Kidney epithelial cell (primary cell): ENCODE data around the gene VAMP8. TPM values are rescaled to one million over a fixed set of nuclear protein-coding genes. Genes with fewer than 3 reads are reported as not detected.
"Not testable (repeated sequence)": the region's sequence is repeated elsewhere in the genome, so short reads cannot be mapped to it uniquely, and the experiment has no call there.

Source experiments
- DNase-seq: peaks from one replicate; pipeline ENCODE4 v3.0.0-alpha.2; 2010; ENCODE audit warnings: low read depth
- H3K27me3 ChIP-seq: 2 replicates; pipeline ENCODE4 v1.6.0; 2011; ENCODE audit warnings: low read length; ENCODE audit not compliant: control insufficient read depth, insufficient read depth
- H3K36me3 ChIP-seq: 2 replicates; pipeline ENCODE4 v1.5.1; 2011; ENCODE audit warnings: low read length; ENCODE audit not compliant: control insufficient read depth, insufficient read depth
- H3K4me3 ChIP-seq: 2 replicates; pipeline ENCODE4 v1.5.1; 2011; ENCODE audit warnings: low read depth, mild to moderate bottlenecking, control low read depth, low read length
- total RNA-seq: library from RNA; depleted of rRNA; stranded (reverse); fragments of >200 nt; gene quantifications from 2 replicates; pipeline ENCODE4 v1.2.3, GENCODE V29; 2015
- TF ChIP-seq, protein P1 (sequence below): IDR thresholded peaks from 2 replicates; pipeline ENCODE4 v1.5.1; 2011; ENCODE audit warnings: mild to moderate bottlenecking, moderate library complexity, low read length, control low read depth, inconsistent platforms; ENCODE audit not compliant: insufficient read depth, poor library complexity, severe bottlenecking

Gene VAMP8
- total RNA-seq, 1 donor from 2014 or later, result 53.5 TPM

DNA sequence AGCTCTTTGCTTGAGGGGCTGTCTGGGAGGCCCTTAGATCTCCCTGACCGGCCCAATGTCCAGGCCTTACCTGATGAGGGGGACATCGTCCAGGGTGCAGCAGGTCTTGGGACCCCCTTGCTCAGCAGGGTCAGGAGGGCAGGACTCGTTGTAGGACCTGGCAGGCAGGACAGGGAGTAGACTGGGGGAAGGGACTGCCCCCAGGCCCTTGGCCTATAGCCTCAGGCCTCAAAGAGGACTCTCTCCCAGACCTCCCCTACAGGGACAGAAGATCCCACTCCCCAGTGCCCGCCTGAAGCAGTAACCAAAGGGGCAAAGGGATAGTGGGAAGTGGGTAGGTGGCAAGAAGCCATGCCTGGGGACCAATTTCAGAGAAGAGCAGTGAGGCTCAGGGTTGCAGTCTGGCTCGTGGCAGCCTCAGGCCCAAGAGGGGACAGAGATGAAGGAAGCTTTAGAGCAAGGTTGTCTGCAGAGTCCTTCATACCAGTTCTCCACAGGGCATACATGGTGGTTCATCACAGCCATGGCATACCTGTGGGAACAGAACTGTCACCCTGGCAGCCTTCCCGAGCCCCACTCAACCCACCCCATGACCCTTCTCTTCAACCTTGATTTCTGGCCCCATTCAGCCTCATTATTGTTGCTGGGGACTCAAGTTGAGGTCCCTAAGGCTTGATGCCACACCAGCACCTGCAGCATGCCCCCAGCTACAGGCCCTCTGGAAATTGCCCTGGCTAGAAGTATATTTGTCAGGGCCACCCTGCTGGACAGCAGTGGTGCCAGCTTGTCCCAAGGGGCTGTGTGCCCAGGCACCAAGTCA, 23.8 kb downstream of the VAMP8 start:
- TF ChIP-seq, protein P1, sequence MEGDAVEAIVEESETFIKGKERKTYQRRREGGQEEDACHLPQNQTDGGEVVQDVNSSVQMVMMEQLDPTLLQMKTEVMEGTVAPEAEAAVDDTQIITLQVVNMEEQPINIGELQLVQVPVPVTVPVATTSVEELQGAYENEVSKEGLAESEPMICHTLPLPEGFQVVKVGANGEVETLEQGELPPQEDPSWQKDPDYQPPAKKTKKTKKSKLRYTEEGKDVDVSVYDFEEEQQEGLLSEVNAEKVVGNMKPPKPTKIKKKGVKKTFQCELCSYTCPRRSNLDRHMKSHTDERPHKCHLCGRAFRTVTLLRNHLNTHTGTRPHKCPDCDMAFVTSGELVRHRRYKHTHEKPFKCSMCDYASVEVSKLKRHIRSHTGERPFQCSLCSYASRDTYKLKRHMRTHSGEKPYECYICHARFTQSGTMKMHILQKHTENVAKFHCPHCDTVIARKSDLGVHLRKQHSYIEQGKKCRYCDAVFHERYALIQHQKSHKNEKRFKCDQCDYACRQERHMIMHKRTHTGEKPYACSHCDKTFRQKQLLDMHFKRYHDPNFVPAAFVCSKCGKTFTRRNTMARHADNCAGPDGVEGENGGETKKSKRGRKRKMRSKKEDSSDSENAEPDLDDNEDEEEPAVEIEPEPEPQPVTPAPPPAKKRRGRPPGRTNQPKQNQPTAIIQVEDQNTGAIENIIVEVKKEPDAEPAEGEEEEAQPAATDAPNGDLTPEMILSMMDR, result no peak
- no peak for DNase-seq
- Histone ChIP-seq H3K4me3 (peak overlapping the region; percentile 61), H3K27me3 (no peaks in the 10 kb centered on the region), H3K36me3 (no peaks in the 10 kb centered on the region)

GRCh38 chr2:85601771-85602475, 24.5 kb downstream of the VAMP8 start:
- no peak for DNase-seq
- Histone ChIP-seq H3K36me3 (no peaks in the 10 kb centered on the region), H3K4me3 (peak overlapping the region; percentile 61), H3K27me3 (no peaks in the 10 kb centered on the region)
- TF ChIP-seq, protein P1, result no peak

GRCh38 chr2:85602476-85603234, 25.3 kb downstream of the VAMP8 start, which contains the start of gene TMEM150A:
TSS of gene TMEM150A (minus strand) at chr2:85602698. CDS start at chr2:85601948, 750 bp downstream.
- TF ChIP-seq, protein P1, result peak; percentile 10
- Histone ChIP-seq H3K36me3 (no peaks in the 10 kb centered on the region), H3K27me3 (no peaks in the 10 kb centered on the region), H3K4me3 (peak within 1 kb of the TSS; percentile 61)
- DNase-seq, result peak; percentile 63

GRCh38 chr2:85604133-85604444, 26.7 kb downstream of the VAMP8 start:
- not testable (repeated sequence) for DNase-seq, H3K36me3 ChIP-seq, H3K4me3 ChIP-seq, H3K27me3 ChIP-seq

- TF ChIP-seq, protein P1, result no peak
- Histone ChIP-seq H3K36me3 (peaks cover 4% of the 10 kb centered on the region), H3K27me3 (no peaks in the 10 kb centered on the region), H3K4me3 (no peak overlapping the region)
- no peak for DNase-seq
These were observed 27.4 kb downstream of the VAMP8 start for GRCh38 chr2:85604568-85605339.
